Activated naive CD4-positive, alpha-beta T cell treated with anti-CD3 and anti-CD28 coated beads, Interleukin-2, amount 50 U/mL, for 24 hours (primary cell): ENCODE data around the gene RABL2A.
"Not testable (repeated sequence)": the region's sequence is repeated elsewhere in the genome, so short reads cannot be mapped to it uniquely, and the experiment has no call there.

Experiments
- H3K27ac Mint-ChIP-seq: one replicate; pipeline ENCODE4 v1.8.0; 2021; ENCODE audit warnings: mild to moderate bottlenecking, mixed read lengths
- H3K27me3 Mint-ChIP-seq: one replicate; pipeline ENCODE4 v1.8.0; 2021; ENCODE audit warnings: mixed read lengths
- H3K36me3 Mint-ChIP-seq: one replicate; pipeline ENCODE4 v1.8.0; 2021; ENCODE audit warnings: mixed read lengths
- H3K4me1 Mint-ChIP-seq: one replicate; pipeline ENCODE4 v1.8.0; 2021; ENCODE audit warnings: mixed read lengths
- H3K4me3 Mint-ChIP-seq: one replicate; pipeline ENCODE4 v1.8.0; 2021; ENCODE audit warnings: mild to moderate bottlenecking, mixed read lengths
- H3K9me3 Mint-ChIP-seq: one replicate; pipeline ENCODE4 v1.8.0; 2021; ENCODE audit warnings: mixed read lengths

RABL2A gene

GRCh38 chr2:113626616-113627330 is at the start of gene RABL2A:
TSS of gene RABL2A (plus strand) at chr2:113627266. CDS start at chr2:113628607, 1,341 bp downstream.
- H3K36me3 Mint-ChIP-seq, H3K27me3 Mint-ChIP-seq, H3K4me1 Mint-ChIP-seq, H3K9me3 Mint-ChIP-seq: not testable (repeated sequence)
- Mint-ChIP-seq H3K27ac (peak within 1 kb of the TSS; percentile 95), H3K4me3 (peak within 1 kb of the TSS; percentile 93)

GRCh38 chr2:113578508-113578907 is 48.6 kb upstream of the RABL2A start:
- not testable (repeated sequence) for H3K27ac Mint-ChIP-seq, H3K4me3 Mint-ChIP-seq, H3K36me3 Mint-ChIP-seq, H3K9me3 Mint-ChIP-seq, H3K27me3 Mint-ChIP-seq
- peaks cover 16% of the 10 kb centered on the region for H3K4me1 Mint-ChIP-seq

- H3K27ac Mint-ChIP-seq, result peak overlapping the region; percentile 82
Measured at GRCh38 chr2:113582473-113582872, 44.6 kb upstream of the RABL2A start.

GRCh38 chr2:113583521-113584225 is 43.4 kb upstream of the RABL2A start:
- H3K9me3 Mint-ChIP-seq, H3K36me3 Mint-ChIP-seq: not testable (repeated sequence)
- H3K4me1 Mint-ChIP-seq, result peaks cover 29% of the 10 kb centered on the region

More at GRCh38 chr2:113582473-113582872, 44.6 kb upstream of the RABL2A start:
- not testable (repeated sequence) for H3K27me3 Mint-ChIP-seq, H3K9me3 Mint-ChIP-seq, H3K36me3 Mint-ChIP-seq
- peak overlapping the region; percentile 89 for H3K4me3 Mint-ChIP-seq
- H3K4me1 Mint-ChIP-seq, result peaks cover 29% of the 10 kb centered on the region

GRCh38 chr2:113584311-113585092 is 42.6 kb upstream of the RABL2A start:
- Mint-ChIP-seq H3K27ac (peak overlapping the region; percentile 68), H3K4me3 (peak overlapping the region; percentile 81), H3K4me1 (peaks cover 29% of the 10 kb centered on the region)
- H3K9me3 Mint-ChIP-seq, H3K36me3 Mint-ChIP-seq, H3K27me3 Mint-ChIP-seq: not testable (repeated sequence)

More at GRCh38 chr2:113583521-113584225, 43.4 kb upstream of the RABL2A start:
- not testable (repeated sequence) for H3K27me3 Mint-ChIP-seq
- Mint-ChIP-seq H3K27ac (peak overlapping the region; percentile 80), H3K4me3 (peak overlapping the region; percentile 86)

- not testable (repeated sequence) for H3K27ac Mint-ChIP-seq, H3K9me3 Mint-ChIP-seq, H3K36me3 Mint-ChIP-seq, H3K27me3 Mint-ChIP-seq, H3K4me3 Mint-ChIP-seq
- peaks cover 38% of the 10 kb centered on the region for H3K4me1 Mint-ChIP-seq
Measured at GRCh38 chr2:113587201-113587600, 39.9 kb upstream of the RABL2A start.

- not testable (repeated sequence) for H3K27me3 Mint-ChIP-seq, H3K27ac Mint-ChIP-seq, H3K4me3 Mint-ChIP-seq, H3K9me3 Mint-ChIP-seq, H3K36me3 Mint-ChIP-seq
- H3K4me1 Mint-ChIP-seq, result peaks cover 35% of the 10 kb centered on the region
Measured at GRCh38 chr2:113589591-113589990, 37.5 kb upstream of the RABL2A start.

GRCh38 chr2:113591926-113592325 is 35.1 kb upstream of the RABL2A start:
- not testable (repeated sequence) for H3K9me3 Mint-ChIP-seq, H3K27me3 Mint-ChIP-seq, H3K36me3 Mint-ChIP-seq, H3K27ac Mint-ChIP-seq
- peaks cover 24% of the 10 kb centered on the region for H3K4me1 Mint-ChIP-seq
- peak overlapping the region; percentile 11 for H3K4me3 Mint-ChIP-seq

- not testable (repeated sequence) for H3K9me3 Mint-ChIP-seq, H3K27ac Mint-ChIP-seq
Measured at GRCh38 chr2:113593280-113593679, 33.8 kb upstream of the RABL2A start.

GRCh38 chr2:113595725-113596124 is 31.3 kb upstream of the RABL2A start:
- not testable (repeated sequence) for H3K27ac Mint-ChIP-seq, H3K36me3 Mint-ChIP-seq, H3K9me3 Mint-ChIP-seq, H3K4me3 Mint-ChIP-seq, H3K27me3 Mint-ChIP-seq
- H3K4me1 Mint-ChIP-seq, result peaks cover 18% of the 10 kb centered on the region

More at GRCh38 chr2:113593280-113593679, 33.8 kb upstream of the RABL2A start:
- H3K36me3 Mint-ChIP-seq, H3K4me3 Mint-ChIP-seq, H3K27me3 Mint-ChIP-seq: not testable (repeated sequence)
- H3K4me1 Mint-ChIP-seq, result peaks cover 18% of the 10 kb centered on the region

GRCh38 chr2:113597164-113597563 is 29.9 kb upstream of the RABL2A start:
- H3K4me3 Mint-ChIP-seq, H3K27me3 Mint-ChIP-seq, H3K27ac Mint-ChIP-seq, H3K4me1 Mint-ChIP-seq, H3K9me3 Mint-ChIP-seq, H3K36me3 Mint-ChIP-seq: not testable (repeated sequence)

- not testable (repeated sequence) for H3K27me3 Mint-ChIP-seq, H3K4me1 Mint-ChIP-seq, H3K9me3 Mint-ChIP-seq, H3K27ac Mint-ChIP-seq, H3K4me3 Mint-ChIP-seq, H3K36me3 Mint-ChIP-seq
Measured at GRCh38 chr2:113597572-113597971, 29.5 kb upstream of the RABL2A start.

GRCh38 chr2:113598180-113598579 is 28.9 kb upstream of the RABL2A start:
- H3K4me1 Mint-ChIP-seq, H3K36me3 Mint-ChIP-seq, H3K27ac Mint-ChIP-seq, H3K4me3 Mint-ChIP-seq, H3K9me3 Mint-ChIP-seq, H3K27me3 Mint-ChIP-seq: not testable (repeated sequence)

GRCh38 chr2:113598738-113599137 is 28.3 kb upstream of the RABL2A start:
- H3K4me1 Mint-ChIP-seq, H3K27ac Mint-ChIP-seq, H3K36me3 Mint-ChIP-seq, H3K9me3 Mint-ChIP-seq, H3K27me3 Mint-ChIP-seq, H3K4me3 Mint-ChIP-seq: not testable (repeated sequence)

- not testable (repeated sequence) for H3K36me3 Mint-ChIP-seq
Measured at GRCh38 chr2:113599208-113599607, 27.9 kb upstream of the RABL2A start.

More at GRCh38 chr2:113599208-113599607, 27.9 kb upstream of the RABL2A start:
- not testable (repeated sequence) for H3K27ac Mint-ChIP-seq, H3K27me3 Mint-ChIP-seq, H3K4me1 Mint-ChIP-seq, H3K9me3 Mint-ChIP-seq, H3K4me3 Mint-ChIP-seq
